Renal cortex interstitium (tissue), 11 donors: ENCODE measurements around the gene VPS13C. TPM values are rescaled to one million over a fixed set of nuclear protein-coding genes. Genes with fewer than 3 reads are reported as not detected.

ENCODE experiments used
- DNase-seq, 11 donors: peaks; one replicate each; pipeline ENCODE4 v3.0.0-alpha.2; 2013; ENCODE audit warnings: low read depth in 9 of 11, low spot score in 4 of 11; ENCODE audit errors: extremely low read depth in 1 of 11
- polyA plus RNA-seq, 3 donors: library from polyadenylated mRNA; unstranded; fragments of 120-200 nt; gene quantifications; one replicate each; pipeline ENCODE4 v1.2.1, GENCODE V29; 2013; ENCODE audit not compliant: insufficient read length in 3 of 3

VPS13C gene
- polyA plus RNA-seq, 3 donors: 36.5 to 58.0 (median 49.6) TPM

DNA sequence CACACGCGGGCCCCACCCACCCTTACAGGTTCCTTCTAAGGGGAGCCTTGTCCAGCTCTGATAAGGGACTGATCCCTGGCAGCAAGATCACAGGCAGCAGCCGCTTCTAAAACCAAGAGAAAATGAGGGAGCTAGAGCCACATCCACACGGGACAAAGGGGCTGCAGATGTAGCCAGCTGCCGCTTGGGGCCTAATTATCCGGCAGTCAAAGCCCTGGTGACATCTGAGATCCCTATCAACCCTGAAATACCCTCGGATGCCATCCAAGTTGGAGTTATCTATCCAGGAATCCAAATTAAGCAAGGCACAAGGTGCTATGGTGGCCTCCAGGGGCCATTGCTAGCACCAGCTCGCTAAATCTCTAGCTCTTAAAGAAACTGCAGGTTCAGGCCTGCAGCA lies 248.3 kb downstream of the VPS13C start:
- no peak for DNase-seq

GRCh38 chr15:61809216-61809615 lies 251.0 kb downstream of the VPS13C start:
- no peak for DNase-seq

DNA sequence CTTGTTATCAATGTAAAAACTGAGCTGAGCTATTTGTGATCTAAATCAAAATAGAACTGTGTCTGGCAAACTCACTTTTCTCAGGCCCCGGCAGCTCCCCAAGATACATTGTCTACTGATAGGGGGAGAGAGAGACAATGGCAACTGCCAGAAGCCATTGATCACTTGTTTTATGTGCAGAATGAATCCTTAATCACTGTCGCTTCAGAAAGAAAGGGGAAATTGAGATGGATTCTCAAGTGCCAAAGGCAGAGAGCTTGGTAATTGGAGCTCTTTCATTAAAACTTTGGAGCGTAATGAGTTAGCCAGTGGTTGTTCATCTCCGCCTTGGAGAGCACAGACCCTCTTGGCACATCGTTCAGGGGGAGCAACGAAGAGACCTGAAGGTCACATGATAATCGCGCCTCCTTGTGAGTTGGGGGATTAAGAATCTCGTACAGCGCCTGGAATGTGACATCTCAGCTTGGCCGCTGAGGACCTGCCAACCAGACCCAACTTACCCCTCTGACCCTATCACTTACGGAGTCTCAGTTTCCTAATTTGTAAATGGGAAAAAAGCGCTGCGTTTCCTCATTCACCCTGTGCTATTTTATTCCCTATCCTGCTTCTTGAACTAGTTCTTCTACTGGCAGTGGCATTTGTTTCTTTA lies 252.8 kb downstream of the VPS13C start:
- DNase-seq: no peak

Other genes starting within 250 kb of the VPS13C start
- gene C2CD4A, start 6.5 kb upstream of the VPS13C start, polyA plus RNA-seq: under 1 TPM; 0.29 to 0.57 (median 0.34) TPM
- 1 to 10 TPM in 1 of 3 donors, under 1 TPM in 2; 0.78 to 1.2 (median 0.94) TPM for gene C2CD4B, start 104.8 kb upstream of the VPS13C start, polyA plus RNA-seq